ENCODE data around the gene UNC5A.

The UNC5A gene

DNA sequence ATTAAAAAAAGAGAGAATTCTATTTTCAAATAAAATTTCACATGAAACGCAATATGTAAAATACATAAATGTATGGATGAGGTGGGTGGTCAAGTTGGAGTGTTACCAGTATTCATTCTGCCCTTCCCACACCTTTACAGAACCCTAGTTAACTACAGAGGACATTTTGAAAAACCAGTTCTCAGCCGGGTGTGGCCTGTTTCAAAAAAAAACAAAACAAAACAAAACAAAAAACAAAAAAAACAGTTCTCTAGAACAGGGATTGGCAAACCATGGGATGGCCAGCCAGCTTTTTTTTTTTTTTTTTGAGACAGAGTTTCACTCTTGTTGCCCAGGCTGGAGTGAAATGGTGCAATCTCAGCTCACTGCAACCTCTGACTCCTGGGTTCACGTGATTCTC lies 117.2 kb downstream of the UNC5A start:
- no peak for DNase-seq
- WGBS (ENCODE audit: insufficient coverage): 100% methylated on average over 1 of the region's 3 CpGs
- Histone ChIP-seq H3K36me3 (ENCODE audit: control insufficient read depth in 4 of 4, insufficient read depth in 4 of 4, low read length in 3 of 4) (peaks cover 0 to 16% (median 13%) of the 10 kb centered on the region in 4 experiments), H3K27me3 (replicated peaks in 2 of 5; ENCODE audit: control insufficient read depth in 4 of 5, insufficient read depth in 5 of 5, low read length in 4 of 5) (no peaks in the 10 kb centered on the region), H3K9me3 (ENCODE audit: control extremely low read depth in 1 of 5, control insufficient read depth in 4 of 5, insufficient read depth in 2 of 5, low read depth in 1 of 5, low read length in 4 of 5) (no peaks in the 10 kb centered on the region), H3K4me1 (ENCODE audit: control extremely low read depth in 1 of 4, control insufficient read depth in 4 of 4, insufficient read depth in 4 of 4, low read length in 3 of 4) (no peaks in the 10 kb centered on the region), H3K27ac (ENCODE audit: insufficient read depth in 1 of 2, low read depth in 1 of 2, low read length in 2 of 2, poor library complexity in 1 of 2, severe bottlenecking in 2 of 2) (no peak overlapping the region), H3K4me3 (ENCODE audit: control insufficient read depth in 1 of 7, extremely low read depth in 1 of 7, insufficient read depth in 4 of 7, low read depth in 2 of 7, low read length in 6 of 7) (no peak overlapping the region)
- ChIA-PET CTCF (no interaction called here), POLR2A (no interaction called here)

DNA sequence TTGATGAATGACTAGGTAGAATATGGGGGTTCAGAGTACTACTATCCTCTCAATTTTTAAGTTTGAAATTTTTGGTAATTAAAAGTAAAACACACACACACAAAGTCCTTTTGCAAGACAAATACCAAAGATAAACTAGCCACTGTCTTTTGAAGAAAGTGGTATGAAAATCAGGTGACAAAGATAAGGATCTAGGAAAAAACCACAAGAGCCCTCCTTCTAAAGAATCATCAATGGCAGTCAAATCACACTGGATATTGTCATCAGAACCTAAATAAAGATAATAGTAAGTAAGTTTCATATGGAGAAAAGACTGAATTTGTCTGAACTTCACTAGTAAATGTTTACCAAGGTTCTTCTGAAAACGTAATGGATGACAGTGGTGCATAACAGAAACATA lies 119.3 kb downstream of the UNC5A start:
- Histone ChIP-seq H3K4me3 (ENCODE audit: control insufficient read depth in 1 of 7, extremely low read depth in 1 of 7, insufficient read depth in 4 of 7, low read depth in 2 of 7, low read length in 6 of 7) (no peak overlapping the region), H3K27ac (ENCODE audit: insufficient read depth in 1 of 2, low read depth in 1 of 2, low read length in 2 of 2, poor library complexity in 1 of 2, severe bottlenecking in 2 of 2) (no peak overlapping the region), H3K4me1 (ENCODE audit: control extremely low read depth in 1 of 4, control insufficient read depth in 4 of 4, insufficient read depth in 4 of 4, low read length in 3 of 4) (no peaks in the 10 kb centered on the region), H3K36me3 (ENCODE audit: control insufficient read depth in 4 of 4, insufficient read depth in 4 of 4, low read length in 3 of 4) (peaks cover 3 to 31% (median 21%) of the 10 kb centered on the region in 4 experiments), H3K9me3 (ENCODE audit: control extremely low read depth in 1 of 5, control insufficient read depth in 4 of 5, insufficient read depth in 2 of 5, low read depth in 1 of 5, low read length in 4 of 5) (no peaks in the 10 kb centered on the region), H3K27me3 (replicated peaks in 2 of 5; ENCODE audit: control insufficient read depth in 4 of 5, insufficient read depth in 5 of 5, low read length in 4 of 5) (no peaks in the 10 kb centered on the region)
- no CpG with 5 or more reads among the region's 1 CpG for WGBS (ENCODE audit: insufficient coverage)
- ChIA-PET POLR2A (no interaction called here), CTCF (interaction anchor here (1.6 kb wide), 1 partner anchor 269 kb away, joined by 4 read pairs; no protein-coding TSS in a partner anchor)
- no peak for DNase-seq
